A673 (cell line): Measurements from ENCODE around the gene RFX1. TPM values are rescaled to one million over a fixed set of nuclear protein-coding genes. Genes with fewer than 3 reads are reported as not detected.
"Not testable (repeated sequence)": the region's sequence is repeated elsewhere in the genome, so short reads cannot be mapped to it uniquely, and the experiment has no call there.

Source experiments
- BruUV-seq: library from RNA; stranded (reverse); fragments of 400-500 nt; replicated peaks from 2 replicates; lab custom pipeline; 2021; lab: Mats Ljungman, UMichigan
- CTCF ChIA-PET: fragments of 300-600 bp; sonication (Branson Sonifier 250); formaldehyde crosslinking; loops from one replicate; lab custom pipeline; 2022; ENCODE audit warnings: antibody characterized with exemption; lab: Charles Lee
- POLR2A ChIA-PET: fragments of 300-600 bp; sonication (Branson Sonifier 250); formaldehyde crosslinking; loops from one replicate; lab custom pipeline; 2022; ENCODE audit warnings: antibody characterized with exemption; ENCODE audit not compliant: low non-redundant PET; lab: Charles Lee
- DNase-seq: peaks from one replicate; pipeline ENCODE4 v3.0.0-alpha.2; 2015; ENCODE audit warnings: low spot score
- H3K27ac ChIP-seq: fragments of 200-600 bp; sonication (generic); 2 replicates; pipeline ENCODE4 v1.5.1; 2016; ENCODE audit warnings: mixed run types, low read depth, mild to moderate bottlenecking, mixed read lengths, antibody characterized with exemption, low read length; ENCODE audit not compliant: poor library complexity, severe bottlenecking
- H3K27me3 ChIP-seq: fragments of 200-600 bp; sonication (generic); replicated peaks from 2 replicates; pipeline ENCODE4 v1.6.1; 2017; ENCODE audit warnings: mixed run types, low read depth, mild to moderate bottlenecking, mixed read lengths, antibody characterized with exemption, low read length; ENCODE audit not compliant: insufficient read depth, poor library complexity
- H3K36me3 ChIP-seq: fragments of 200-600 bp; sonication (generic); 2 replicates; pipeline ENCODE4 v1.6.1; 2016; ENCODE audit warnings: mixed run types, mild to moderate bottlenecking, mixed read lengths, antibody characterized with exemption, low read length; ENCODE audit not compliant: insufficient read depth, poor library complexity, severe bottlenecking
- H3K4me1 ChIP-seq: fragments of 200-600 bp; sonication (generic); 2 replicates; pipeline ENCODE4 v1.6.1; 2017; ENCODE audit warnings: mixed run types, mild to moderate bottlenecking, mixed read lengths, antibody characterized with exemption, low read length; ENCODE audit not compliant: insufficient read depth, poor library complexity, severe bottlenecking
- H3K4me3 ChIP-seq: fragments of 200-600 bp; sonication (generic); 2 replicates; pipeline ENCODE4 v1.5.1; 2016; ENCODE audit warnings: low read depth, mixed run types, mild to moderate bottlenecking, mixed read lengths, low read length; ENCODE audit not compliant: poor library complexity, severe bottlenecking
- H3K9me3 ChIP-seq: fragments of 200-600 bp; sonication (generic); 2 replicates; pipeline ENCODE4 v1.6.1; 2016; ENCODE audit warnings: mixed run types, low read depth, mild to moderate bottlenecking, mixed read lengths, antibody characterized with exemption, low read length; ENCODE audit not compliant: poor library complexity, severe bottlenecking
- CTCF ChIP-seq: fragments of 300-800, 200-600 bp; sonication (generic); conservative IDR thresholded peaks from 2 replicates; pipeline ENCODE4 v1.5.1; 2017; ENCODE audit warnings: low read depth, mild to moderate bottlenecking, antibody characterized with exemption, low read length, moderate library complexity, mixed read lengths
- EZH2 ChIP-seq: fragments of 200-600 bp; sonication (generic); IDR thresholded peaks from 2 replicates; pipeline ENCODE4 v1.6.1; 2017; ENCODE audit warnings: borderline replicate concordance, low read depth, mild to moderate bottlenecking, mixed read lengths, antibody characterized with exemption, low read length; ENCODE audit not compliant: poor library complexity, severe bottlenecking
- intact Hi-C: fragments of 100-400 bp; cut with micrococcal nuclease; formaldehyde crosslinking; loops from one replicate; pipeline ENCODE4 v1.10.0; 2022; ENCODE audit not compliant: unreplicated experiment
- total RNA-seq: library from RNA; stranded (reverse); gene quantifications from 2 replicates; pipeline ENCODE4 v1.2.3, GENCODE V29; 2021

RFX1 gene
- total RNA-seq, 1 experiment from 2014 or later: 19.5 TPM

GRCh38 chr19:14052470-14052869, 46.4 kb upstream of the RFX1 start:
- CTCF ChIA-PET: no interaction called here

GRCh38 chr19:14051980-14052379, 45.9 kb upstream of the RFX1 start:
- Histone ChIP-seq H3K27me3 (no peaks in the 10 kb centered on the region), H3K4me1 (no peaks in the 10 kb centered on the region), H3K27ac (no peak overlapping the region), H3K4me3 (no peak overlapping the region), H3K9me3 (no peaks in the 10 kb centered on the region), H3K36me3 (no peaks in the 10 kb centered on the region)
- ChIA-PET CTCF (no interaction called here), POLR2A (no interaction called here)
- intact Hi-C loops: no loop called here
- no peak for TF ChIP-seq EZH2
- no peak for TF ChIP-seq CTCF
- DNase-seq: no peak
- no TSS peak for BruUV-seq

More at GRCh38 chr19:14052470-14052869, 46.4 kb upstream of the RFX1 start:
- no peak for TF ChIP-seq CTCF
- no peak for TF ChIP-seq EZH2
- no peaks in the 10 kb centered on the region for H3K9me3 ChIP-seq
- POLR2A ChIA-PET: no interaction called here
- no peak for DNase-seq
- H3K4me1 ChIP-seq: no peaks in the 10 kb centered on the region
- H3K27me3 ChIP-seq: no peaks in the 10 kb centered on the region
- no peak overlapping the region for H3K4me3 ChIP-seq
- no TSS peak for BruUV-seq
- H3K27ac ChIP-seq: no peak overlapping the region
- H3K36me3 ChIP-seq: no peaks in the 10 kb centered on the region
- intact Hi-C loops: no loop called here

GRCh38 chr19:14050961-14051360, 44.8 kb upstream of the RFX1 start:
- H3K9me3 ChIP-seq, H3K27me3 ChIP-seq, POLR2A ChIA-PET, H3K4me1 ChIP-seq, DNase-seq, CTCF ChIA-PET, BruUV-seq, H3K27ac ChIP-seq, H3K4me3 ChIP-seq, H3K36me3 ChIP-seq, intact Hi-C loops: not testable (repeated sequence)

- no TSS peak for BruUV-seq
- Histone ChIP-seq H3K9me3 (no peaks in the 10 kb centered on the region), H3K27me3 (no peaks in the 10 kb centered on the region), H3K4me3 (no peak overlapping the region), H3K27ac (no peak overlapping the region), H3K4me1 (no peaks in the 10 kb centered on the region), H3K36me3 (no peaks in the 10 kb centered on the region)
- intact Hi-C loops: no loop called here
- ChIA-PET POLR2A (no interaction called here), CTCF (interaction anchor here (0.6 kb wide), 1 partner anchor 29 kb away, joined by 4 read pairs; no protein-coding TSS in a partner anchor)
- no peak for TF ChIP-seq EZH2
- no peak for TF ChIP-seq CTCF
- no peak for DNase-seq
Observed at GRCh38 chr19:14050512-14050911, 44.4 kb upstream of the RFX1 start.
